GM23338 (cell line): ENCODE results near the gene YBX2. TPM values are rescaled to one million over a fixed set of nuclear protein-coding genes. Genes with fewer than 3 reads are reported as not detected.

Source experiments
- ATAC-seq: fragments of 200-7000 bp; cut with Tn5 transposase; 3 replicates; pipeline ENCODE4 v1.9.1; 2020
- DNase-seq: peaks from one replicate; pipeline ENCODE4 v3.0.0-alpha.2; 2015; ENCODE audit warnings: low spot score
- H2AFZ ChIP-seq: fragments of 200-600 bp; sonication (generic); 2 replicates; pipeline ENCODE4 v1.8.0; 2016; ENCODE audit warnings: antibody characterized with exemption, mild to moderate bottlenecking, moderate library complexity
- H3F3A ChIP-seq: fragments of 200-600 bp; sonication (generic); replicated peaks from 2 replicates; pipeline ENCODE4 v1.8.0; 2017; ENCODE audit warnings: antibody characterized with exemption, mixed run types, low read depth
- H3K27ac ChIP-seq: fragments of 200-600 bp; sonication (generic); 2 replicates; pipeline ENCODE4 v1.6.1; 2016; ENCODE audit warnings: low read depth
- H3K27me3 ChIP-seq: fragments of 200-600 bp; sonication (generic); 2 replicates; pipeline ENCODE4 v1.8.0; 2016; ENCODE audit warnings: mild to moderate bottlenecking, mixed run types, moderate library complexity; ENCODE audit not compliant: insufficient read depth
- H3K36me3 ChIP-seq: fragments of 200-600 bp; sonication (generic); 2 replicates; pipeline ENCODE4 v1.8.0; 2016; ENCODE audit warnings: mild to moderate bottlenecking; ENCODE audit not compliant: insufficient read depth
- H3K4me1 ChIP-seq: fragments of 200-600 bp; sonication (generic); 2 replicates; pipeline ENCODE4 v1.8.0; 2016; ENCODE audit warnings: mild to moderate bottlenecking, moderate library complexity; ENCODE audit not compliant: insufficient read depth
- H3K4me2 ChIP-seq: fragments of 200-600 bp; sonication (generic); 2 replicates; pipeline ENCODE4 v1.7.1; 2017; ENCODE audit warnings: mixed run types
- H3K4me3 ChIP-seq: fragments of 200-600 bp; sonication (generic); 2 replicates; pipeline ENCODE4 v1.6.1; 2016; ENCODE audit warnings: mixed run types
- H3K79me2 ChIP-seq: fragments of 200-600 bp; sonication (generic); replicated peaks from 2 replicates; pipeline ENCODE4 v1.8.0; 2017; ENCODE audit warnings: mild to moderate bottlenecking; ENCODE audit not compliant: insufficient read depth
- H3K9me2 ChIP-seq: fragments of 200-600 bp; sonication (generic); 2 replicates; pipeline ENCODE4 v1.8.0; 2017; ENCODE audit not compliant: insufficient read depth
- H4K20me1 ChIP-seq: fragments of 200-600 bp; sonication (generic); replicated peaks from 2 replicates; pipeline ENCODE4 v1.8.0; 2017; ENCODE audit warnings: mild to moderate bottlenecking; ENCODE audit not compliant: insufficient read depth
- H3K27ac Mint-ChIP-seq: 2 replicates; pipeline ENCODE4 v1.8.0; 2020; ENCODE audit warnings: inconsistent platforms, mild to moderate bottlenecking, moderate library complexity, mixed read lengths
- H3K27me3 Mint-ChIP-seq: 3 replicates; pipeline ENCODE4 v1.8.0; 2022; ENCODE audit warnings: low read depth, mild to moderate bottlenecking, moderate library complexity, mixed read lengths, inconsistent platforms; ENCODE audit not compliant: insufficient read depth, poor library complexity
- H3K36me3 Mint-ChIP-seq: 3 replicates; pipeline ENCODE4 v1.8.0; 2021; ENCODE audit warnings: low read depth, mild to moderate bottlenecking, inconsistent platforms, moderate library complexity, mixed read lengths
- H3K4me1 Mint-ChIP-seq: 3 replicates; pipeline ENCODE4 v1.8.0; 2020; ENCODE audit warnings: mild to moderate bottlenecking, inconsistent platforms, mixed read lengths
- H3K4me3 Mint-ChIP-seq: 3 replicates; pipeline ENCODE4 v1.8.0; 2021; ENCODE audit warnings: moderate library complexity, mild to moderate bottlenecking, inconsistent platforms, mixed read lengths
- H3K9me3 Mint-ChIP-seq: 3 replicates; pipeline ENCODE4 v1.8.0; 2020; ENCODE audit warnings: moderate library complexity, mild to moderate bottlenecking, inconsistent platforms, mixed read lengths
- CREB1 ChIP-seq: fragments of 250-450 bp; sonication (Bioruptor Pico); IDR thresholded peaks from 2 replicates; pipeline ENCODE4 v1.5.0; 2020; ENCODE audit warnings: low read depth, mild to moderate bottlenecking, moderate library complexity
- EZH2 ChIP-seq: fragments of 200-600 bp; sonication (generic); IDR thresholded peaks from one replicate; pipeline ENCODE4 v1.8.0; 2017; ENCODE audit warnings: antibody characterized with exemption, mild to moderate bottlenecking, low read depth; ENCODE audit not compliant: unreplicated experiment
- EZH2phosphoT487 ChIP-seq: fragments of 200-600 bp; sonication (generic); IDR thresholded peaks from one replicate; pipeline ENCODE4 v1.8.1; 2018; ENCODE audit warnings: antibody characterized with exemption; ENCODE audit not compliant: unreplicated experiment
- JUNB ChIP-seq: IDR thresholded peaks from one replicate; pipeline ENCODE4 v1.6.1; 2016; ENCODE audit warnings: antibody characterized with exemption; ENCODE audit not compliant: unreplicated experiment
- POLR2AphosphoS5 ChIP-seq: IDR thresholded peaks from 2 replicates; pipeline ENCODE4 v1.6.1; 2016; ENCODE audit warnings: antibody characterized with exemption, low read depth
- STAT1 ChIP-seq: IDR thresholded peaks from one replicate; pipeline ENCODE4 v1.6.1; 2016; ENCODE audit warnings: antibody characterized with exemption; ENCODE audit not compliant: unreplicated experiment
- ZNF114 ChIP-seq: fragments of 250-450 bp; sonication (Bioruptor Pico); IDR thresholded peaks from 2 replicates; pipeline ENCODE4 v1.5.0; 2020; ENCODE audit warnings: mild to moderate bottlenecking, moderate library complexity
- ZNF331 ChIP-seq: fragments of 250-450 bp; sonication (Bioruptor Pico); IDR thresholded peaks from 2 replicates; pipeline ENCODE4 v1.5.0; 2020; ENCODE audit warnings: low read depth, mild to moderate bottlenecking, moderate library complexity
- polyA plus RNA-seq: library from polyadenylated mRNA; unstranded; fragments of >200 nt; fragmentation: Nextera tagmentation; extraction: Ambion mirVana; gene quantifications from 2 replicates; pipeline ENCODE4 v1.2.1, GENCODE V29; 2016
- total RNA-seq: library from RNA; depleted of rRNA; stranded (reverse); fragments of >200 nt; shearing (Covaris generic); gene quantifications from 2 replicates; pipeline ENCODE4 v1.2.3, GENCODE V29; 2014
- TF ChIP-seq, protein P1 (sequence below): fragments of 250-450 bp; sonication (Bioruptor Pico); IDR thresholded peaks from 2 replicates; pipeline ENCODE4 v1.5.0; 2020; ENCODE audit warnings: mild to moderate bottlenecking, moderate library complexity
- TF ChIP-seq, protein P2 (sequence below), 2 experiments: fragments of 200-600 bp in 1 of 2; sonication (generic) in 1 of 2; conservative IDR thresholded peaks; 2 replicates each; pipeline versions ENCODE4 v1.5.1 to v1.6.1; 2016 to 2017; ENCODE audit warnings: antibody characterized with exemption in 2 of 2, low read depth in 2 of 2, mild to moderate bottlenecking in 2 of 2, moderate library complexity in 1 of 2
- TF ChIP-seq, protein P3 (sequence below): IDR thresholded peaks from one replicate; pipeline ENCODE4 v1.6.1; 2018; ENCODE audit warnings: antibody characterized with exemption; ENCODE audit not compliant: unreplicated experiment

YBX2 gene
- total and polyA plus RNA-seq, 2 experiments from 2014 or later = 22.5 to 36.5 TPM

DNA sequence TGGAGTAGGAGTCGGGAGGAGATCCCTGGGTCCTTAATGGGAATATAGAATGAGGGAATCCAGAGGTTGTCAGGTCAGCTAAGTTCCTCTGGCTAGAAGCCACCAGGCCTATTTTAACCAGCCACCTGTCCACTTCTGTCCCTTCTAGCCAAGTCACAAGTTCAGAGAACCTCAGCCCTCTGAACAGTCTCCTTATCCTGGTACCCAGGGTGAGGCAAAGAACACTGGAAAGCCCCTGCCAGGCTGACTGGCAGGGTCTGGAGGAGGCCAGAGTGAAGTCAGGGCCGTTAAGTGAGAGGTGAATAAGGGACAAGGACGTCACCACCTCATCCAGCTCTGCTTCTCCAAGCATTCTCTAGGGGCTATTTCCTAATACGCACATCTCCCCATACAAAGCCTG is 45.6 kb downstream of the YBX2 start (continued):
- TF ChIP-seq, protein P1, sequence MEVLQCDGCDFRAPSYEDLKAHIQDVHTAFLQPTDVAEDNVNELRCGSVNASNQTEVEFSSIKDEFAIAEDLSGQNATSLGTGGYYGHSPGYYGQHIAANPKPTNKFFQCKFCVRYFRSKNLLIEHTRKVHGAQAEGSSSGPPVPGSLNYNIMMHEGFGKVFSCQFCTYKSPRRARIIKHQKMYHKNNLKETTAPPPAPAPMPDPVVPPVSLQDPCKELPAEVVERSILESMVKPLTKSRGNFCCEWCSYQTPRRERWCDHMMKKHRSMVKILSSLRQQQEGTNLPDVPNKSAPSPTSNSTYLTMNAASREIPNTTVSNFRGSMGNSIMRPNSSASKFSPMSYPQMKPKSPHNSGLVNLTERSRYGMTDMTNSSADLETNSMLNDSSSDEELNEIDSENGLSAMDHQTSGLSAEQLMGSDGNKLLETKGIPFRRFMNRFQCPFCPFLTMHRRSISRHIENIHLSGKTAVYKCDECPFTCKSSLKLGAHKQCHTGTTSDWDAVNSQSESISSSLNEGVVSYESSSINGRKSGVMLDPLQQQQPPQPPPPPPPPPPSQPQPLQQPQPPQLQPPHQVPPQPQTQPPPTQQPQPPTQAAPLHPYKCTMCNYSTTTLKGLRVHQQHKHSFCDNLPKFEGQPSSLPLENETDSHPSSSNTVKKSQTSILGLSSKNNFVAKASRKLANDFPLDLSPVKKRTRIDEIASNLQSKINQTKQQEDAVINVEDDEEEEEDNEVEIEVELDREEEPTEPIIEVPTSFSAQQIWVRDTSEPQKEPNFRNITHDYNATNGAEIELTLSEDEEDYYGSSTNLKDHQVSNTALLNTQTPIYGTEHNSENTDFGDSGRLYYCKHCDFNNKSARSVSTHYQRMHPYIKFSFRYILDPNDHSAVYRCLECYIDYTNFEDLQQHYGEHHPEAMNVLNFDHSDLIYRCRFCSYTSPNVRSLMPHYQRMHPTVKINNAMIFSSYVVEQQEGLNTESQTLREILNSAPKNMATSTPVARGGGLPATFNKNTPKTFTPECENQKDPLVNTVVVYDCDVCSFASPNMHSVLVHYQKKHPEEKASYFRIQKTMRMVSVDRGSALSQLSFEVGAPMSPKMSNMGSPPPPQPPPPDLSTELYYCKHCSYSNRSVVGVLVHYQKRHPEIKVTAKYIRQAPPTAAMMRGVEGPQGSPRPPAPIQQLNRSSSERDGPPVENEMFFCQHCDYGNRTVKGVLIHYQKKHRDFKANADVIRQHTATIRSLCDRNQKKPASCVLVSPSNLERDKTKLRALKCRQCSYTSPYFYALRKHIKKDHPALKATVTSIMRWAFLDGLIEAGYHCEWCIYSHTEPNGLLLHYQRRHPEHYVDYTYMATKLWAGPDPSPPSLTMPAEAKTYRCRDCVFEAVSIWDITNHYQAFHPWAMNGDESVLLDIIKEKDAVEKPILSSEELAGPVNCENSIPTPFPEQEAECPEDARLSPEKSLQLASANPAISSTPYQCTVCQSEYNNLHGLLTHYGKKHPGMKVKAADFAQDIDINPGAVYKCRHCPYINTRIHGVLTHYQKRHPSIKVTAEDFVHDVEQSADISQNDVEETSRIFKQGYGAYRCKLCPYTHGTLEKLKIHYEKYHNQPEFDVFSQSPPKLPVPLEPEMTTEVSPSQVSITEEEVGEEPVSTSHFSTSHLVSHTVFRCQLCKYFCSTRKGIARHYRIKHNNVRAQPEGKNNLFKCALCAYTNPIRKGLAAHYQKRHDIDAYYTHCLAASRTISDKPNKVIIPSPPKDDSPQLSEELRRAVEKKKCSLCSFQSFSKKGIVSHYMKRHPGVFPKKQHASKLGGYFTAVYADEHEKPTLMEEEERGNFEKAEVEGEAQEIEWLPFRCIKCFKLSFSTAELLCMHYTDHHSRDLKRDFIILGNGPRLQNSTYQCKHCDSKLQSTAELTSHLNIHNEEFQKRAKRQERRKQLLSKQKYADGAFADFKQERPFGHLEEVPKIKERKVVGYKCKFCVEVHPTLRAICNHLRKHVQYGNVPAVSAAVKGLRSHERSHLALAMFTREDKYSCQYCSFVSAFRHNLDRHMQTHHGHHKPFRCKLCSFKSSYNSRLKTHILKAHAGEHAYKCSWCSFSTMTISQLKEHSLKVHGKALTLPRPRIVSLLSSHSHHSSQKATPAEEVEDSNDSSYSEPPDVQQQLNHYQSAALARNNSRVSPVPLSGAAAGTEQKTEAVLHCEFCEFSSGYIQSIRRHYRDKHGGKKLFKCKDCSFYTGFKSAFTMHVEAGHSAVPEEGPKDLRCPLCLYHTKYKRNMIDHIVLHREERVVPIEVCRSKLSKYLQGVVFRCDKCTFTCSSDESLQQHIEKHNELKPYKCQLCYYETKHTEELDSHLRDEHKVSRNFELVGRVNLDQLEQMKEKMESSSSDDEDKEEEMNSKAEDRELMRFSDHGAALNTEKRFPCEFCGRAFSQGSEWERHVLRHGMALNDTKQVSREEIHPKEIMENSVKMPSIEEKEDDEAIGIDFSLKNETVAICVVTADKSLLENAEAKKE (CRISPR knock-in tag) = no peak
- TF ChIP-seq STAT1 (no peak), ZNF331 (CRISPR knock-in tag) (no peak), JUNB (no peak), EZH2 (no peak)

GRCh38 chr17:7246779-7247178 is 47.7 kb downstream of the YBX2 start:
- Mint-ChIP-seq H3K27ac (peak overlapping the region; percentile 76), H3K9me3 (peaks cover 3% of the 10 kb centered on the region; the same call in 1 of the 3 replicates), H3K4me1 (peaks cover 35% of the 10 kb centered on the region), H3K36me3 (peaks cover 37% of the 10 kb centered on the region), H3K4me3 (peak overlapping the region; percentile 20; the same call in 1 of the 3 replicates), H3K27me3 (peaks cover 15% of the 10 kb centered on the region)
- Histone ChIP-seq H3K27ac (peak overlapping the region; percentile 79), H3K79me2 (peaks cover 52% of the 10 kb centered on the region), H4K20me1 (peaks cover 21% of the 10 kb centered on the region), H3K27me3 (no peaks in the 10 kb centered on the region), H3K4me2 (0 out of 2 replicates have a peak overlapping the region, but pooled peaks have one; percentile 43), H3K36me3 (peaks cover 10% of the 10 kb centered on the region; the same call in 1 of the 2 replicates), H3K4me3 (0 out of 2 replicates have a peak overlapping the region, but pooled peaks have one; percentile 17), H3F3A (peaks cover 26% of the 10 kb centered on the region), H3K4me1 (peaks cover 28% of the 10 kb centered on the region), H3K9me2 (no peaks in the 10 kb centered on the region), H2AFZ (no peak overlapping the region)
- no peak for ATAC-seq
- DNase-seq = no peak
- TF ChIP-seq EZH2phosphoT487 (no peak), POLR2AphosphoS5 (no peak), ZNF331 (CRISPR knock-in tag) (no peak), ZNF114 (CRISPR knock-in tag) (no peak), CREB1 (CRISPR knock-in tag) (no peak), STAT1 (no peak), JUNB (no peak)
- TF ChIP-seq, protein P2, sequence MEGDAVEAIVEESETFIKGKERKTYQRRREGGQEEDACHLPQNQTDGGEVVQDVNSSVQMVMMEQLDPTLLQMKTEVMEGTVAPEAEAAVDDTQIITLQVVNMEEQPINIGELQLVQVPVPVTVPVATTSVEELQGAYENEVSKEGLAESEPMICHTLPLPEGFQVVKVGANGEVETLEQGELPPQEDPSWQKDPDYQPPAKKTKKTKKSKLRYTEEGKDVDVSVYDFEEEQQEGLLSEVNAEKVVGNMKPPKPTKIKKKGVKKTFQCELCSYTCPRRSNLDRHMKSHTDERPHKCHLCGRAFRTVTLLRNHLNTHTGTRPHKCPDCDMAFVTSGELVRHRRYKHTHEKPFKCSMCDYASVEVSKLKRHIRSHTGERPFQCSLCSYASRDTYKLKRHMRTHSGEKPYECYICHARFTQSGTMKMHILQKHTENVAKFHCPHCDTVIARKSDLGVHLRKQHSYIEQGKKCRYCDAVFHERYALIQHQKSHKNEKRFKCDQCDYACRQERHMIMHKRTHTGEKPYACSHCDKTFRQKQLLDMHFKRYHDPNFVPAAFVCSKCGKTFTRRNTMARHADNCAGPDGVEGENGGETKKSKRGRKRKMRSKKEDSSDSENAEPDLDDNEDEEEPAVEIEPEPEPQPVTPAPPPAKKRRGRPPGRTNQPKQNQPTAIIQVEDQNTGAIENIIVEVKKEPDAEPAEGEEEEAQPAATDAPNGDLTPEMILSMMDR (conservative IDR thresholded peaks at IDR 0.05; ENCODE audit: low read depth in 2 of 2) = no peak
- TF ChIP-seq, protein P3, sequence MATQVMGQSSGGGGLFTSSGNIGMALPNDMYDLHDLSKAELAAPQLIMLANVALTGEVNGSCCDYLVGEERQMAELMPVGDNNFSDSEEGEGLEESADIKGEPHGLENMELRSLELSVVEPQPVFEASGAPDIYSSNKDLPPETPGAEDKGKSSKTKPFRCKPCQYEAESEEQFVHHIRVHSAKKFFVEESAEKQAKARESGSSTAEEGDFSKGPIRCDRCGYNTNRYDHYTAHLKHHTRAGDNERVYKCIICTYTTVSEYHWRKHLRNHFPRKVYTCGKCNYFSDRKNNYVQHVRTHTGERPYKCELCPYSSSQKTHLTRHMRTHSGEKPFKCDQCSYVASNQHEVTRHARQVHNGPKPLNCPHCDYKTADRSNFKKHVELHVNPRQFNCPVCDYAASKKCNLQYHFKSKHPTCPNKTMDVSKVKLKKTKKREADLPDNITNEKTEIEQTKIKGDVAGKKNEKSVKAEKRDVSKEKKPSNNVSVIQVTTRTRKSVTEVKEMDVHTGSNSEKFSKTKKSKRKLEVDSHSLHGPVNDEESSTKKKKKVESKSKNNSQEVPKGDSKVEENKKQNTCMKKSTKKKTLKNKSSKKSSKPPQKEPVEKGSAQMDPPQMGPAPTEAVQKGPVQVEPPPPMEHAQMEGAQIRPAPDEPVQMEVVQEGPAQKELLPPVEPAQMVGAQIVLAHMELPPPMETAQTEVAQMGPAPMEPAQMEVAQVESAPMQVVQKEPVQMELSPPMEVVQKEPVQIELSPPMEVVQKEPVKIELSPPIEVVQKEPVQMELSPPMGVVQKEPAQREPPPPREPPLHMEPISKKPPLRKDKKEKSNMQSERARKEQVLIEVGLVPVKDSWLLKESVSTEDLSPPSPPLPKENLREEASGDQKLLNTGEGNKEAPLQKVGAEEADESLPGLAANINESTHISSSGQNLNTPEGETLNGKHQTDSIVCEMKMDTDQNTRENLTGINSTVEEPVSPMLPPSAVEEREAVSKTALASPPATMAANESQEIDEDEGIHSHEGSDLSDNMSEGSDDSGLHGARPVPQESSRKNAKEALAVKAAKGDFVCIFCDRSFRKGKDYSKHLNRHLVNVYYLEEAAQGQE = no peak
